Natural killer cell treated with Interleukin-12 subunit alpha and Interleukin-12 subunit beta and Interleukin-15 and Interleukin-18, amount 100 ng/mL, for 72 hours (primary cell): Measurements from ENCODE around the gene CCNG1. TPM values are rescaled to one million over a fixed set of nuclear protein-coding genes. Genes with fewer than 3 reads are reported as not detected.
"Not testable (repeated sequence)": the region's sequence is repeated elsewhere in the genome, so short reads cannot be mapped to it uniquely, and the experiment has no call there.

Experiments used
- ATAC-seq, 2 donors: fragments of 150-1000 bp; cut with Tn5 transposase in 1 of 2; sonication (Bioruptor Pico), chemical (Tn5 transposase) in 1 of 2; 2 replicates each; pipeline ENCODE4 v1.10.0; 2021
- DNase-seq: peaks from one replicate; pipeline ENCODE4 v3.0.0; 2022; ENCODE audit warnings: low spot score
- H3K27ac Mint-ChIP-seq, 2 donors: 1 replicate in 1 of 2; 2 replicates in 1 of 2; pipeline ENCODE4 v1.8.0; 2022; ENCODE audit warnings: mixed read lengths in 2 of 2, mild to moderate bottlenecking in 1 of 2, moderate library complexity in 1 of 2
- H3K27me3 Mint-ChIP-seq, 2 donors: 1 replicate in 1 of 2; 2 replicates in 1 of 2; pipeline ENCODE4 v1.8.0; 2022; ENCODE audit warnings: mixed read lengths in 2 of 2
- H3K36me3 Mint-ChIP-seq: one replicate; pipeline ENCODE4 v1.8.0; 2022; ENCODE audit warnings: mixed read lengths
- H3K4me1 Mint-ChIP-seq, 2 donors: 1 replicate in 1 of 2; 2 replicates in 1 of 2; pipeline ENCODE4 v1.8.0; 2022; ENCODE audit warnings: low read depth in 2 of 2, mixed read lengths in 2 of 2, mild to moderate bottlenecking in 1 of 2
- H3K4me3 Mint-ChIP-seq: one replicate; pipeline ENCODE4 v1.8.0; 2022; ENCODE audit warnings: mixed read lengths
- H3K9me3 Mint-ChIP-seq: 2 replicates; pipeline ENCODE4 v1.8.0; 2022; ENCODE audit warnings: mixed read lengths
- total RNA-seq, 2 donors: library from RNA; stranded (reverse); gene quantifications; one replicate each; pipeline ENCODE4 v1.2.3, GENCODE V29; 2022

The CCNG1 gene
- total RNA-seq, 2 donors from 2014 or later, result 58.4 to 98.7 TPM

- H3K4me1 Mint-ChIP-seq, result peaks cover 0 to 3% of the 10 kb centered on the region in 2 donors
- H3K27ac Mint-ChIP-seq, result no peak overlapping the region
- ATAC-seq (no peak), DNase-seq (no peak)
- H3K4me3 Mint-ChIP-seq, result no peak overlapping the region
- H3K36me3 Mint-ChIP-seq, result peaks cover 43% of the 10 kb centered on the region
- no peaks in the 10 kb centered on the region for H3K9me3 Mint-ChIP-seq
- no peaks in the 10 kb centered on the region for H3K27me3 Mint-ChIP-seq
Observed at GRCh38 chr5:163451489-163451888, 14.1 kb downstream of the CCNG1 start.

DNA sequence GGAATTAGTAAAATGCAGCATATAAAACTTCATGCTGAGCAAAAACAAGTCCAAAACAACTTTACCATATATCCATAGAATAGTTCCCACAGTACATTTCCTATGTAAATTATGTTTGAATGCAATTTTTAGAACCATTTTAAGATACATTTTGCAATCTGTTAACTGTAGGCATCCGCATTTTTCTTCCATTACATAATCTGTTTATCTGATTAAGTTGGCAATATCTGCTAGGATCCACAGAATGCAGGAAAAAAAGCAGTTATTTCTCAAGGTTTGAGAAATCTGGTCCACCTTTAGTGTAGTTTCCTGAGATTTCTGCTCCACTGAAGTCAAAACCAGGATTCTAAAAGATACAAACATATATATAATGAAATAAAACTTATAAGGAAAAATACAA, 16.3 kb downstream of the CCNG1 start:
- H3K27me3 Mint-ChIP-seq, result no peaks in the 10 kb centered on the region
- H3K36me3 Mint-ChIP-seq, result peaks cover 24% of the 10 kb centered on the region
- no peak overlapping the region for H3K27ac Mint-ChIP-seq
- no peak for DNase-seq
- H3K4me3 Mint-ChIP-seq, result no peak overlapping the region
- no peaks in the 10 kb centered on the region for H3K9me3 Mint-ChIP-seq
- peaks cover under 1 to 8% of the 10 kb centered on the region in 2 donors for H3K4me1 Mint-ChIP-seq
- ATAC-seq, result no peak

DNA sequence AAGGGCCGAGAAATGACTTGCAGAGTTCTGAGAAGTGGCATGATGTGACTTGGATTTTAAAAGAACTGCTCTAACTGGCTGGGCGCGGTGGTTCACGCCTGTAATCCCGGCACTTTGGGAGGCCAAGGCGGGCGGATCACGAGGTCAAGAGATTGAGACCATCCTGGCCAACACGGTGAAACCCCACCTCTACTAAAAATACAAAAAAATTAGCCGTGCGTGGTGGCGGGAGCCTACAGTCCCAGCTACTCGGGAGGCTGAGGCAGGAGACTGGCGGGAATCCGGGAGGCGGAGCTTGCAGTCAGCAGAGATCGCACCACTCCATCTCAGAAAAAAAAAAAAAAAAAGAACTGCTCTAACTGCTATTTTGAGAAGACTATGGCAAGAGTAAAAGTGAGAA, 18.0 kb downstream of the CCNG1 start:
- DNase-seq, H3K9me3 Mint-ChIP-seq, ATAC-seq, H3K4me3 Mint-ChIP-seq, H3K27me3 Mint-ChIP-seq: not testable (repeated sequence)
- H3K36me3 Mint-ChIP-seq, result peaks cover 23% of the 10 kb centered on the region
- peaks cover 14 to 20% of the 10 kb centered on the region in 2 donors for H3K4me1 Mint-ChIP-seq
- H3K27ac Mint-ChIP-seq, result peak overlapping the region in 1 of 2 donors; percentile 6

DNA sequence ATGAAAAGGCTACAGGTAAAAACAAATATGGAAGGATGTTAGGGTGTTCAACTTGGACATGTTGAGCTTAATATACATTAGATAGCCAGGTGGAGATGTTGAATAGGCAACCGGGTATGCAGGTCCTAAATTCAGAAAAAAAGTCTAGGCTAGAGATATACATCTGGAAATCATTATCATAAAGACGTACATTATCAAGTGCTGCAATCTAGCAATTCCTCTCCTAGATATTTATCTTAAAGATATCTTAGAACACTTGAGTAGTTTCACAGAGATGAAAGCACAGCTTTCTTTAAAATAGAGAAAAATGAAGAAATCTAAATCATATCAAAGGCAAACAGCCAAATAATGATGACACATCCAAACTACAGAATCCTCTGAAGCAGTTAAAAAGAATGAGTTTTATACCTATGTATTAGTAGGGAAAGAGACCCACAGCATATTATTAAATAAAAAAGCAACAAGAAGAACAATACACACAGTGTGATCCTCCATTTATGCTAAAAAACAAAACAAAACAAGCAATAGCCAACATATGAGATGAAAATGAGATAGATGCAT, 18.7 kb downstream of the CCNG1 start:
- DNase-seq (no peak), ATAC-seq (no peak)
- peaks cover 19 to 25% of the 10 kb centered on the region in 2 donors for H3K4me1 Mint-ChIP-seq
- no peaks in the 10 kb centered on the region for H3K9me3 Mint-ChIP-seq
- peaks cover 19% of the 10 kb centered on the region for H3K36me3 Mint-ChIP-seq
- H3K4me3 Mint-ChIP-seq, result no peak overlapping the region
- H3K27me3 Mint-ChIP-seq, result no peaks in the 10 kb centered on the region
- H3K27ac Mint-ChIP-seq, result peak overlapping the region in 1 of 2 donors; percentile 6

- H3K36me3 Mint-ChIP-seq, result peaks cover 19% of the 10 kb centered on the region
- no peak overlapping the region for H3K27ac Mint-ChIP-seq
- no peak for DNase-seq
- H3K4me3 Mint-ChIP-seq, result no peak overlapping the region
- H3K27me3 Mint-ChIP-seq, result no peaks in the 10 kb centered on the region
- H3K9me3 Mint-ChIP-seq, result no peaks in the 10 kb centered on the region
- no peak for ATAC-seq
- H3K4me1 Mint-ChIP-seq, result peaks cover 20 to 27% of the 10 kb centered on the region in 2 donors
Observed at GRCh38 chr5:163456840-163457239, 19.4 kb downstream of the CCNG1 start.

GRCh38 chr5:163458778-163459385, 21.5 kb downstream of the CCNG1 start:
- peak overlapping the region; percentile 99 to 100 for H3K27ac Mint-ChIP-seq
- H3K27me3 Mint-ChIP-seq, result no peaks in the 10 kb centered on the region
- peaks cover 27 to 32% of the 10 kb centered on the region in 2 donors for H3K4me1 Mint-ChIP-seq
- DNase-seq (no peak), ATAC-seq (no peak)
- H3K36me3 Mint-ChIP-seq, result peaks cover 14% of the 10 kb centered on the region
- H3K4me3 Mint-ChIP-seq, result peak overlapping the region; percentile 98
- no peaks in the 10 kb centered on the region for H3K9me3 Mint-ChIP-seq

DNA sequence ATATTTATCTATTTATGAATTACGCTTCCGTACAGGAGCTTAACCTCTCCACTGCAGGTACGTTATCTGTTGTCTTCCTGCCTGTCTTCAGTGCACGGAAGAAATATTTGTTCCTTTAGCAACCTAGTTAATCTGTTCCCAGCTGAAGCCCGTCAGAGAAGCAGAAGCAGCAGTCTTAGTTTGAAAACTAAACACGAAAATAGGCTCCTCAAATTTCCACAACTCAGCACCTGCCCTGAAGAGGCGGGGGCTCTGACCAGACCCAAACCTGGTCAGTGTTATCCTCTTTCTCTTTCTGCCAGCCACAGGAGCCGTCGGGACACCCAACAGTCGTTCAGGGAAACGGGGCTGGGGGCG, 22.0 kb downstream of the CCNG1 start:
- Mint-ChIP-seq H3K9me3 (no peaks in the 10 kb centered on the region), H3K27ac (peak overlapping the region; percentile 99 to 100), H3K36me3 (peaks cover 14% of the 10 kb centered on the region), H3K4me3 (peak overlapping the region; percentile 98), H3K4me1 (peaks cover 27 to 32% of the 10 kb centered on the region in 2 donors), H3K27me3 (no peaks in the 10 kb centered on the region)
- ATAC-seq (no peak), DNase-seq (no peak)

GRCh38 chr5:163459819-163460561, 22.6 kb downstream of the CCNG1 start, which contains the start of gene NUDCD2:
Gene NUDCD2 (minus strand): TSS chr5:163460102. CDS start chr5:163460050, 52 bp downstream.
- ATAC-seq (peak; percentile 93 to 95), DNase-seq (peak; percentile 95)
- no peaks in the 10 kb centered on the region for H3K27me3 Mint-ChIP-seq
- peak within 1 kb of the TSS; percentile 99 to 100 for H3K27ac Mint-ChIP-seq
- peaks cover 13% of the 10 kb centered on the region for H3K36me3 Mint-ChIP-seq
- peak within 1 kb of the TSS; percentile 98 for H3K4me3 Mint-ChIP-seq
- H3K4me1 Mint-ChIP-seq, result peaks cover 27 to 32% of the 10 kb centered on the region in 2 donors
- H3K9me3 Mint-ChIP-seq, result no peaks in the 10 kb centered on the region

DNA sequence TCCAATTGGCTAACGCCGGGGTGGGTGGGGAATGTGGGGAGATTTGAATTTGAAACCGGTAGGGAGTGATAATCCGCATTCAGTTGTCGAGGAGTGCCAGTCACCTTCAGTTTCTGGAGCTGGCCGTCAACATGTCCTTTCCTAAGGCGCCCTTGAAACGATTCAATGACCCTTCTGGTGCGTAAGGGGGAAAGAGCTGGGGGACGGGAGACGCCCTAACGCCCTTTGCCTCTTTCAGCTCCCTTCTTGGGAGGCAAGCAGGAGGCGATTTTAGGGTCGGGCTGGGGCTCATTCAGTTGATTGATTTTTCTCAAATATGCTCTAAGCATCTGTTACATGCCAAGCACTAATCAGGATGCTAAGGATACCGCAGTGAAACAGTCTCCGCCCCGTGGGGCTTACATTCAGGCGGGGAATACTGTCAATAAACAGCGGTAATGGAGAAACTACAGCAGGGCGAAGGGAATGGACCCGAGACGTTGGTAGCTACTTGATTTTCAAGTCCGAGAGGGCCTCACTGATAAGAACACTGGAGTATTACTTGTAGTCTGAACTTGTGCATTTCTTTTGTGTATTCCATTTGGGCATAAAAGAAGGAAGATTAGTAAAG, 23.3 kb downstream of the CCNG1 start, which contains the start of gene HMMR:
HMMR (plus strand) TSS at position 71 of the 610 bp plus-strand sequence; CDS start at position 132, 61 bp downstream.
- peaks cover 10% of the 10 kb centered on the region for H3K36me3 Mint-ChIP-seq
- ATAC-seq, result no peak
- H3K4me3 Mint-ChIP-seq, result peak within 1 kb of the TSS; percentile 98
- H3K9me3 Mint-ChIP-seq, result no peaks in the 10 kb centered on the region
- H3K27me3 Mint-ChIP-seq, result no peaks in the 10 kb centered on the region
- H3K27ac Mint-ChIP-seq, result peak within 1 kb of the TSS; percentile 99 to 100
- H3K4me1 Mint-ChIP-seq, result peaks cover 27 to 31% of the 10 kb centered on the region in 2 donors
- no peak for DNase-seq

GRCh38 chr5:163463063-163463435, 25.7 kb downstream of the CCNG1 start:
- peaks cover 24 to 27% of the 10 kb centered on the region in 2 donors for H3K4me1 Mint-ChIP-seq
- H3K27ac Mint-ChIP-seq, result peak overlapping the region in 1 of 2 donors; percentile 100
- DNase-seq, result no peak
- peaks cover 6% of the 10 kb centered on the region for H3K36me3 Mint-ChIP-seq
- H3K9me3 Mint-ChIP-seq, result no peaks in the 10 kb centered on the region
- no peaks in the 10 kb centered on the region for H3K27me3 Mint-ChIP-seq
- no peak for ATAC-seq
- H3K4me3 Mint-ChIP-seq, result no peak overlapping the region

DNA sequence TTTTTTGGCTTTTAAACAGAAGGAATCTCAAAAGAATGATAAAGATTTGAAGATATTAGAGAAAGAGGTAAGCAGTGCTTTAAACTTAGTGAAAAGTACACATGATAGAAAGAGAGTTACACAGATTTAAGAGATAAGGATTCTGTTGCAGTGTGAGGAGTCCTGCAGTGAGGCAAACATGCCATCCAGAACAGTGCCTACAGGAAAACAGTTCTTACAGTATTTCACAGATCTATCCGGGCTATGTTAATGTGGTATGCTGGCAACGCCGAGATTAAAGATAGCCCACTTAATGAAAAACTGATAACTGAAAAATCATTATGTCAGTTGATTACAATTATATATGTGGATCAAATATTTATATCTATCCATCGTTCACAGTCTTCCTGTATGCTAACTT, 30.3 kb downstream of the CCNG1 start:
- H3K27me3 Mint-ChIP-seq, result no peaks in the 10 kb centered on the region
- ATAC-seq (no peak), DNase-seq (no peak)
- H3K36me3 Mint-ChIP-seq, result peaks cover 6% of the 10 kb centered on the region
- no peak overlapping the region for H3K27ac Mint-ChIP-seq
- no peak overlapping the region for H3K4me3 Mint-ChIP-seq
- H3K4me1 Mint-ChIP-seq, result no peaks in the 10 kb centered on the region
- H3K9me3 Mint-ChIP-seq, result no peaks in the 10 kb centered on the region

- no peaks in the 10 kb centered on the region for H3K4me1 Mint-ChIP-seq
- no peak for ATAC-seq
- no peak for DNase-seq
- H3K36me3 Mint-ChIP-seq, result no peaks in the 10 kb centered on the region
- H3K27me3 Mint-ChIP-seq, result no peaks in the 10 kb centered on the region
- no peak overlapping the region for H3K4me3 Mint-ChIP-seq
- no peak overlapping the region for H3K27ac Mint-ChIP-seq
- no peaks in the 10 kb centered on the region for H3K9me3 Mint-ChIP-seq
Observed at GRCh38 chr5:163473635-163474243, 36.3 kb downstream of the CCNG1 start.

- no peak for ATAC-seq
- no peaks in the 10 kb centered on the region for H3K27me3 Mint-ChIP-seq
- no peak for DNase-seq
- H3K36me3 Mint-ChIP-seq, result peaks cover 4% of the 10 kb centered on the region
- no peak overlapping the region for H3K27ac Mint-ChIP-seq
- no peaks in the 10 kb centered on the region for H3K9me3 Mint-ChIP-seq
- no peaks in the 10 kb centered on the region for H3K4me1 Mint-ChIP-seq
- no peak overlapping the region for H3K4me3 Mint-ChIP-seq
Observed at GRCh38 chr5:163475411-163475810, 38.0 kb downstream of the CCNG1 start.
